Hepatocyte (in vitro differentiated cells): ENCODE data around the gene GTSF1L. TPM values are rescaled to one million over a fixed set of nuclear protein-coding genes. Genes with fewer than 3 reads are reported as not detected.

ENCODE experiments used
- DNase-seq: peaks from one replicate; pipeline ENCODE4 v3.0.0-alpha.2; 2016; ENCODE audit warnings: low spot score
- H2AFZ ChIP-seq: fragments of 200-600 bp; sonication (generic); 2 replicates; pipeline ENCODE4 v1.6.0; 2016; ENCODE audit warnings: antibody characterized with exemption, mild to moderate bottlenecking
- H3K27ac ChIP-seq: fragments of 200-600 bp; sonication (generic); 2 replicates; pipeline ENCODE4 v1.5.1; 2016; ENCODE audit warnings: mild to moderate bottlenecking
- H3K27me3 ChIP-seq: fragments of 200-600 bp; sonication (generic); 2 replicates; pipeline ENCODE4 v1.6.1; 2016
- H3K36me3 ChIP-seq: fragments of 200-600 bp; sonication (generic); replicated peaks from 2 replicates; pipeline ENCODE4 v1.5.1; 2016; ENCODE audit warnings: low read depth; ENCODE audit not compliant: insufficient read depth
- H3K4me1 ChIP-seq: fragments of 200-600 bp; sonication (generic); 2 replicates; pipeline ENCODE4 v1.5.1; 2016; ENCODE audit warnings: mild to moderate bottlenecking, moderate library complexity; ENCODE audit not compliant: insufficient read depth
- H3K4me2 ChIP-seq: fragments of 200-600 bp; sonication (generic); 2 replicates; pipeline ENCODE4 v1.6.0; 2016
- H3K4me3 ChIP-seq: fragments of 200-600 bp; sonication (generic); 2 replicates; pipeline ENCODE4 v1.5.1; 2016; ENCODE audit warnings: mild to moderate bottlenecking
- H3K79me2 ChIP-seq: fragments of 200-600 bp; sonication (generic); 2 replicates; pipeline ENCODE4 v1.6.0; 2017; ENCODE audit warnings: mild to moderate bottlenecking
- H3K9me2 ChIP-seq: fragments of 200-600 bp; sonication (generic); replicated peaks from 2 replicates; pipeline ENCODE4 v1.6.0; 2017; ENCODE audit warnings: mild to moderate bottlenecking; ENCODE audit not compliant: insufficient read depth
- H3K9me3 ChIP-seq: fragments of 200-600 bp; sonication (generic); 2 replicates; pipeline ENCODE4 v1.5.1; 2016; ENCODE audit warnings: low read depth, mild to moderate bottlenecking
- H4K20me1 ChIP-seq: fragments of 200-600 bp; sonication (generic); 2 replicates; pipeline ENCODE4 v1.6.0; 2016; ENCODE audit warnings: mild to moderate bottlenecking; ENCODE audit not compliant: insufficient read depth, poor library complexity, severe bottlenecking
- CTCF ChIP-seq: fragments of 200-600 bp; sonication (generic); IDR thresholded peaks from 2 replicates; pipeline ENCODE4 v1.5.1; 2016; ENCODE audit warnings: antibody characterized with exemption, mild to moderate bottlenecking; ENCODE audit not compliant: poor library complexity
- EZH2 ChIP-seq: fragments of 200-600 bp; sonication (generic); IDR thresholded peaks from 2 replicates; pipeline ENCODE4 v1.6.1; 2016; ENCODE audit warnings: antibody characterized with exemption, mild to moderate bottlenecking, borderline replicate concordance
- EZH2phosphoT487 ChIP-seq: fragments of 200-600 bp; sonication (generic); IDR thresholded peaks from one replicate; pipeline ENCODE4 v1.6.1; 2018; ENCODE audit warnings: antibody characterized with exemption, mild to moderate bottlenecking, low read depth, moderate library complexity; ENCODE audit not compliant: unreplicated experiment, severe bottlenecking
- WGBS: methylation state at CpG from one replicate; pipeline ENCODE4 v1.1.6; 2016; ENCODE audit warnings: low lambda C conversion rate; ENCODE audit errors: missing lambda C conversion rate; 5-methylcytosine and 5-hydroxymethylcytosine counted together
- polyA plus RNA-seq: library from polyadenylated mRNA; unstranded; fragments of >200 nt; fragmentation: Nextera tagmentation; extraction: Ambion mirVana; gene quantifications from 2 replicates; pipeline ENCODE4 v1.2.1, GENCODE V29; 2016
- total RNA-seq: library from RNA; depleted of rRNA; stranded (reverse); fragments of >200 nt; gene quantifications from 2 replicates; pipeline ENCODE4 v1.2.3, GENCODE V29; 2014

Gene GTSF1L
- total and polyA plus RNA-seq, 2 experiments from 2014 or later = not detected

GRCh38 chr20:43736588-43737158, 9.9 kb upstream of the GTSF1L start:
- H3K4me2 ChIP-seq = no peak overlapping the region

GRCh38 chr20:43731927-43732326, 5.1 kb upstream of the GTSF1L start:
- H2AFZ ChIP-seq = no peak overlapping the region
- TF ChIP-seq CTCF (no peak), EZH2phosphoT487 (no peak), EZH2 (no peak)
- 79% methylated on average over 5 of the region's 5 CpGs for WGBS
- no peaks in the 10 kb centered on the region for H4K20me1 ChIP-seq
- H3K36me3 ChIP-seq = no peaks in the 10 kb centered on the region
- DNase-seq = no peak
- H3K9me3 ChIP-seq = no peaks in the 10 kb centered on the region
- H3K9me2 ChIP-seq = no peaks in the 10 kb centered on the region
- no peaks in the 10 kb centered on the region for H3K4me1 ChIP-seq
- H3K4me2 ChIP-seq = no peak overlapping the region
- no peak overlapping the region for H3K4me3 ChIP-seq
- H3K27me3 ChIP-seq = no peaks in the 10 kb centered on the region
- H3K79me2 ChIP-seq = no peaks in the 10 kb centered on the region
- no peak overlapping the region for H3K27ac ChIP-seq

More at GRCh38 chr20:43736588-43737158, 9.9 kb upstream of the GTSF1L start:
- no peak for TF ChIP-seq EZH2
- TF ChIP-seq EZH2phosphoT487 = no peak
- no peak for TF ChIP-seq CTCF
- Histone ChIP-seq H3K4me3 (no peak overlapping the region), H3K27me3 (no peaks in the 10 kb centered on the region), H3K9me3 (no peaks in the 10 kb centered on the region), H3K36me3 (no peaks in the 10 kb centered on the region), H4K20me1 (no peaks in the 10 kb centered on the region), H3K79me2 (no peaks in the 10 kb centered on the region), H3K4me1 (no peaks in the 10 kb centered on the region), H3K27ac (no peak overlapping the region), H3K9me2 (no peaks in the 10 kb centered on the region), H2AFZ (no peak overlapping the region)
- DNase-seq = peak; percentile 23
- WGBS = 60% methylated on average over 2 of the region's 2 CpGs

- H4K20me1 ChIP-seq = no peaks in the 10 kb centered on the region
- no peaks in the 10 kb centered on the region for H3K27me3 ChIP-seq
- no peaks in the 10 kb centered on the region for H3K36me3 ChIP-seq
- H3K4me1 ChIP-seq = no peaks in the 10 kb centered on the region
- H3K4me2 ChIP-seq = no peak overlapping the region
- H3K4me3 ChIP-seq = no peak overlapping the region
- no peaks in the 10 kb centered on the region for H3K9me3 ChIP-seq
- H3K27ac ChIP-seq = no peak overlapping the region
- H2AFZ ChIP-seq = no peak overlapping the region
- no peaks in the 10 kb centered on the region for H3K79me2 ChIP-seq
- TF ChIP-seq EZH2phosphoT487 = no peak
- no peak for TF ChIP-seq EZH2
- TF ChIP-seq CTCF = no peak
- WGBS = 69% methylated on average over 7 of the region's 7 CpGs
- H3K9me2 ChIP-seq = no peaks in the 10 kb centered on the region
- DNase-seq = no peak
Measured at GRCh38 chr20:43731469-43731868, 4.7 kb upstream of the GTSF1L start.
